SW480 (cell line): ENCODE measurements around the gene CHEK1.
A peak's percentile ranks its signal among the peaks of the same experiment; 100 is the strongest.
"Not testable (repeated sequence)": the region's sequence is repeated elsewhere in the genome, so short reads cannot be mapped to it uniquely, and the experiment has no call there.

ENCODE experiments used
- DNase-seq: peaks from one replicate; pipeline ENCODE4 v3.0.0-alpha.2; 2016; ENCODE audit warnings: low spot score

The CHEK1 gene

DNA sequence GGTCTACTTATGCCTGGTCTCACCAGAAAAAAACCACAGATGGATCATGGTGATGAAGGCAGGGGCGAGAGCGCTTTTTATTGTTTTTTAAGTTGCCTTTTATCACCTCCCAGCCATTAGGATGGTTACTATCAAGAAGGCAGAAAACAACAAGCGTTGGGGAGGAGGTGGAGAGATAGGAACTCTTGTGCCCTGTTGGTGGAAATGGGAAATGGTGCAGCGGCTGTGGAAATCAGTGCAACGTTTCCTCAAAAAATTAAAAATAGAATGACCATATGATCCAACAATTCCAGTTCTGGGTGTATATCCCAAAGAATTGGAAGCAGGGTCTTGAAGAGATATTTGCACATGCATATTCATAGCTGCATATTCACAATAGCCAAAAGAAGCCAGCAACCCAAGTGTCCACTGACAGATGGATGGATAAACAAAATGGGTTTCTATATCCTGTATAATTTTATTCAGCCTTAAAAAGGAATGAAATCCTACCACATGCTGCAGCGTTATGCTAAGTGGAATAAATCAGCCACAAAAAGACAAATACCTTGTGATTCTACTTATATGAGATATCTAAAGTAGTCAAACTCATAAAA, 76.2 kb downstream of the CHEK1 start:
- no peak for DNase-seq

DNA sequence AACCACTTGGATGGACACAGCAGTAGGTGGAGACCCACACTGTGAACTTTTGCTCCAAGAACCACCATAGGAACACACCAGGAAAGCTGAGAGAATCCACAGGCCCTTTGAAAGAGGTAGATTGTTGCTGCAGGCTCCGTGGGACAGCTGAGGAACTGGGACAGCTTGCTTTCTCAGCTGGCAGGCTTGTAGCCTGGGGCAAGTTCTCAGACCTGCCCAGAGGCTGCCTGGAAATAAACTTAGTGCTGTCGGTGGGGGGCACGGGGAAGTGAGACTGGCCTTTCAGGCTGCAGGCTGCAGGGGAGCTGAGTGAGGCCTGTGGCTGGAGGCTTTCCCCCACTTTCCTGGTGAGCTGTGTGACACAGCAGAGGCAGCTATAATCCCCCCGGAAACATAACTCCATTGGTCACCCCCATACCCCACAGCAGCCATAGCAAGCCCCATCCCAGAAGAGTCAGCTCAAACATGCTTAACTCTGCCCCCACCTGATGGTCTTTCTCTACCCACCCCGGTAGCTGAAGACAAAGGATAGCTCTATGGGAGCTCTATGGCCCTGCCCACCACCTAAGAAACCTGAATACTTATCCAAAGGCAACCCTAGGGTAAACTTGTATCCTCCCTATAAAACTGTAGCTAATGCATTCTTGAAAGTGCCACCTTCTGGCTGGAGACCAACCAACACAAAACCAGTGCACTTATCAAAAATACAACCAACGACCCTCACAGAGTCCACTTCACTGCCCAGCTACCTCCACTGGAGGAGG, 77.1 kb downstream of the CHEK1 start:
- DNase-seq = no peak

DNA sequence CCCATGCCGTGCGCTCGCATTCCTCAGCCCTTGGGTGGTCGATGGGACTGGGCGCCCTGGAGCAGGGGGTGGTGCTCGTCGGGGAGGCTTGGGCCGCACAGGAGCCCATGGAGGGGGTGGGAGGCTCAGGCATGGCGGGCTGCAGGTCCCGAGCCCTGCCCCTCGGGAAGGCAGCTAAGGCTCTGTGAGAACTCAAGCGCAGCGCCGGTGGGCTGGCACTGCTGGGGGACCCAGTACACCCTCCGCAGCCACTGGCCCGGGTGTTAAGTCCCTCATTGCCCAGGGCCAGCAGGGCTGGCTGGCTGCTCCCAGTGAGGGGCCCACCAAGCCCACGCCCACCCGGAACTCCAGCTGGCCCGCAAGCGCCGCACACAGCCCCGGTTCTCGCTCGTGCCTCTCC, 79.7 kb downstream of the CHEK1 start:
- not testable (repeated sequence) for DNase-seq

DNA sequence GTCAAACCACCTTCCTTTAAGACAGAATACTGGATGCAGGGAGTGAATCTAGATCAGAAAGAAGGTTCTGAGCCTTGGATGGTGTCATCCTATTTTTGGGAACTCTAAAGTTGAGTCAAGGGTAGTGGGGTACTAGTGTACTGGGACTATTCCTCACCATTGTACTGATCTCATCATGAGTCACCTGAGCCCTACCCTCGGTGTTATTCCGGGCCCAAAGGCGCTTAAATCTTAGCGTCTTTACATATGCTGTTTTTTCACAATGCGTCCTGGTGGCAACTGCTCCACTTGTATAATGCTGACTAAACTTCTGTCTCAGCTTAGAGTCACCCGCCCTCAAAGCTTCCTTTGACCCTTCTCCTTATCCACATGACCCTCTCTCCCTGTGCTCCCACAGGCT, 95.8 kb downstream of the CHEK1 start:
- no peak for DNase-seq

DNA sequence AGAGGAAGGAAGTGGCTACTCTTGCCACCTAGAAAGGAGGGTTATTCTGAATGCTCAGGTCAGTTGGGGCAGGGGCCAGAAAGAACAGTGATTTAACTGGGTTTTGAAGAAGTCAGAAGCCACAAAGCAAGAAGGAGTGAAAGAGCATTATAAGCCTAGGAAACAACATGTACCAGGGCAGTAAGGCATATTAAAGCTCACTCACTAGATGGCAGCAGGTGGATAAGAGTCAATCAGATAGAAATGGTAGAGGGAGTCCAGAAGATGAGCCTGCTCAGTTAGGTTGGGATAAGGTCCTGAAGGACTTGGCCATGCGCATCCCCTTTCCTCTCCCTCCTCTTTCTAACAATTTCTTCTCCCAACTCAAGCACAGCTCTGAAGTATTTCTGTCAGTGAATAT, 99.2 kb downstream of the CHEK1 start:
- DNase-seq = peak; percentile 51
